GM18505 (cell line): ENCODE measurements around the gene SF3B4.
A peak's percentile ranks its signal among the peaks of the same experiment; 100 is the strongest.

ENCODE experiments used
- ATAC-seq: cut with Tn5 transposase; IDR thresholded peaks from one replicate; pipeline ENCODE4 v1.9.1; 2021; ENCODE audit not compliant: unreplicated experiment
- POLR2A ChIP-seq: IDR thresholded peaks from 4 replicates; pipeline ENCODE4 v1.6.1; 2011; ENCODE audit warnings: borderline replicate concordance; ENCODE audit not compliant: insufficient read depth, insufficient read length; ENCODE audit errors: extremely low read depth

Gene SF3B4

GRCh38 chr1:149916898-149917252 lies 10.7 kb downstream of the SF3B4 start:
- no peak for TF ChIP-seq POLR2A
- no peak for ATAC-seq

GRCh38 chr1:149916193-149916897 lies 11.3 kb downstream of the SF3B4 start:
- no peak for TF ChIP-seq POLR2A

GRCh38 chr1:149915429-149916192 lies 12.0 kb downstream of the SF3B4 start:
- ATAC-seq: no peak
- no peak for TF ChIP-seq POLR2A

More at GRCh38 chr1:149916193-149916897, 11.3 kb downstream of the SF3B4 start:
- ATAC-seq: no peak

GRCh38 chr1:149914545-149914944 lies 13.1 kb downstream of the SF3B4 start:
- no peak for TF ChIP-seq POLR2A
- no peak for ATAC-seq

GRCh38 chr1:149906570-149907075 lies 21.0 kb downstream of the SF3B4 start:
- TF ChIP-seq POLR2A: no peak
- no peak for ATAC-seq

GRCh38 chr1:149903836-149904491 lies 23.6 kb downstream of the SF3B4 start:
- ATAC-seq: no peak
- no peak for TF ChIP-seq POLR2A

- peak; percentile 85 for ATAC-seq
Observed at GRCh38 chr1:149899460-149900284, 27.9 kb downstream of the SF3B4 start, which contains the start of gene BOLA1. BOLA1 (plus strand) TSS chr1:149899568; CDS start chr1:149900060, 492 bp downstream.

GRCh38 chr1:149896575-149896974 lies 31.0 kb downstream of the SF3B4 start:
- ATAC-seq: no peak

More at GRCh38 chr1:149899460-149900284, 27.9 kb downstream of the SF3B4 start, which contains the start of gene BOLA1:
- peak; percentile 70 for TF ChIP-seq POLR2A

GRCh38 chr1:149888999-149889289 lies 38.7 kb downstream of the SF3B4 start:
- no peak for TF ChIP-seq POLR2A
- ATAC-seq: no peak

More at GRCh38 chr1:149896575-149896974, 31.0 kb downstream of the SF3B4 start:
- no peak for TF ChIP-seq POLR2A

GRCh38 chr1:149888247-149888998 lies 39.2 kb downstream of the SF3B4 start:
- ATAC-seq: peak; percentile 27
- peak; percentile 92 for TF ChIP-seq POLR2A

GRCh38 chr1:149887456-149888246 lies 40.0 kb downstream of the SF3B4 start:
- peak; percentile 77 for TF ChIP-seq POLR2A
- peak; percentile 44 for ATAC-seq
